Breast epithelium (tissue), 4 donors: Measurements from ENCODE around the gene RNASE13. TPM values are rescaled to one million over a fixed set of nuclear protein-coding genes. Genes with fewer than 3 reads are reported as not detected.

Experiments
- DNase-seq, 2 donors: peaks; one replicate each; pipeline ENCODE4 v3.0.0-alpha.2; 2019; ENCODE audit warnings: low spot score in 2 of 2
- H3K27ac ChIP-seq, 2 donors: fragments of 200-600 bp; sonication (generic) in 1 of 2; one replicate each; pipeline ENCODE4 v1.5.1; 2016 to 2019; ENCODE audit warnings: mild to moderate bottlenecking in 1 of 2
- H3K27me3 ChIP-seq, 2 donors: fragments of 200-600 bp; sonication (generic) in 1 of 2; one replicate each; pipeline versions ENCODE4 v1.5.1 to v1.6.0; 2017 to 2019; ENCODE audit warnings: control low read depth in 1 of 2, mild to moderate bottlenecking in 1 of 2
- H3K36me3 ChIP-seq: fragments of 200-600 bp; one replicate; pipeline ENCODE4 v1.5.1; 2019
- H3K4me1 ChIP-seq, 2 donors: fragments of 200-600 bp; sonication (generic); one replicate each; pipeline ENCODE4 v1.5.1; 2016 to 2019; ENCODE audit warnings: control low read depth in 1 of 2
- H3K4me3 ChIP-seq, 3 donors: fragments of 200-600 bp; sonication (generic); 1 replicate in 2 of 3; 2 replicates in 1 of 3; pipeline ENCODE4 v1.5.1; 2016 to 2019; ENCODE audit warnings: mild to moderate bottlenecking in 3 of 3, moderate library complexity in 2 of 3
- H3K9me3 ChIP-seq, 2 donors: fragments of 200-600 bp; sonication (generic) in 1 of 2; one replicate each; pipeline ENCODE4 v1.5.1; 2016 to 2019; ENCODE audit warnings: control low read depth in 1 of 2
- POLR2A ChIP-seq: fragments of 450-650 bp; IDR thresholded peaks from one replicate; pipeline ENCODE4 v1.6.1; 2016; ENCODE audit warnings: antibody characterized with exemption, mild to moderate bottlenecking, moderate library complexity
- POLR2AphosphoS5 ChIP-seq, 3 donors: sonication (generic); formaldehyde crosslinking; IDR thresholded peaks; one replicate each; pipeline ENCODE4 v1.6.1; 2017; ENCODE audit warnings: antibody characterized with exemption in 3 of 3
- intact Hi-C: fragments of 100-400 bp; cut with DNase I; formaldehyde crosslinking; loops from one replicate; pipeline ENCODE4 v1.15.1; 2023; ENCODE audit warnings: low total_unique reads
- total RNA-seq, 3 donors: library from RNA; depleted of rRNA; stranded (reverse); fragments of >200 nt; gene quantifications; one replicate each; pipeline ENCODE4 v1.1.0, GENCODE V29; 2016
- TF ChIP-seq, protein P1 (sequence below), 3 donors: fragments of 450-650 bp; IDR thresholded peaks; one replicate each; pipeline ENCODE4 v1.5.1; 2016 to 2017; ENCODE audit warnings: antibody characterized with exemption in 3 of 3, mild to moderate bottlenecking in 3 of 3, moderate library complexity in 3 of 3

RNASE13 gene
- total RNA-seq, 3 donors from 2014 or later, result not detected

DNA sequence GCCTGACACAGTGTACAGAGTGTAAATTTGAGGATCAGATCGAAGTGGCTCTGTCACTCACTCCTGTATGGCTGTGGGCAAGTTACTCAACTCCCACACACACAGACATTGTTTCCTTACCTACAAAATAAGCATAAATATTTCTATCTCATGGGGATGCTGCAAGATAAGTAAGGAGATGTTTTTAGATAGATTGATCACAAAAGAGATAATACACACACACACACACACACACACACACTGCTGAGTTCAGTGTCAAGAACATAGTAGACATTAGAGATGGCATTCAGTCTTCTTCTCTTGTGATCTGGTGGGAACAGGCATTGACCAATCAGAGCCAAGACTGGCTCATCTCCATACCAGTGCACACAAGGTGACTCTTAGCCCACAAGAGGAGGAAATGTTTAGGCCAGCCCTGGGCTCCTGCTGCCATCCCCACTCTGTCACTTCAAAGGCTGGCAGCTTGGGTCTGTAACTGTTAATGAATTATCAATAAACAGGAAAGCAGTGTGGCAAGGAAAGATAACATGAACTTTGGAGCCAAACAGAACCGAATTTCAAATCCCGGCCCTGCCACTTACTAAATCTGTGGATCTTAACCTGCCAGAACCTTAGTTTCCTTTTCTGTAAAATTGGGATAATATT is 19.6 kb upstream of the RNASE13 start:
- H3K27me3 ChIP-seq, result no peaks in the 10 kb centered on the region
- H3K9me3 ChIP-seq, result no peaks in the 10 kb centered on the region
- H3K27ac ChIP-seq, result no peak overlapping the region
- TF ChIP-seq POLR2A, result no peak
- TF ChIP-seq, protein P1, sequence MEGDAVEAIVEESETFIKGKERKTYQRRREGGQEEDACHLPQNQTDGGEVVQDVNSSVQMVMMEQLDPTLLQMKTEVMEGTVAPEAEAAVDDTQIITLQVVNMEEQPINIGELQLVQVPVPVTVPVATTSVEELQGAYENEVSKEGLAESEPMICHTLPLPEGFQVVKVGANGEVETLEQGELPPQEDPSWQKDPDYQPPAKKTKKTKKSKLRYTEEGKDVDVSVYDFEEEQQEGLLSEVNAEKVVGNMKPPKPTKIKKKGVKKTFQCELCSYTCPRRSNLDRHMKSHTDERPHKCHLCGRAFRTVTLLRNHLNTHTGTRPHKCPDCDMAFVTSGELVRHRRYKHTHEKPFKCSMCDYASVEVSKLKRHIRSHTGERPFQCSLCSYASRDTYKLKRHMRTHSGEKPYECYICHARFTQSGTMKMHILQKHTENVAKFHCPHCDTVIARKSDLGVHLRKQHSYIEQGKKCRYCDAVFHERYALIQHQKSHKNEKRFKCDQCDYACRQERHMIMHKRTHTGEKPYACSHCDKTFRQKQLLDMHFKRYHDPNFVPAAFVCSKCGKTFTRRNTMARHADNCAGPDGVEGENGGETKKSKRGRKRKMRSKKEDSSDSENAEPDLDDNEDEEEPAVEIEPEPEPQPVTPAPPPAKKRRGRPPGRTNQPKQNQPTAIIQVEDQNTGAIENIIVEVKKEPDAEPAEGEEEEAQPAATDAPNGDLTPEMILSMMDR (IDR thresholded peaks at IDR 0.05), result no peak
- no peak for TF ChIP-seq POLR2AphosphoS5 (IDR thresholded peaks at IDR 0.05)
- no peak overlapping the region for H3K4me3 ChIP-seq
- no peaks in the 10 kb centered on the region for H3K4me1 ChIP-seq
- intact Hi-C loops, result no loop called here
- no peaks in the 10 kb centered on the region for H3K36me3 ChIP-seq
- DNase-seq, result no peak

DNA sequence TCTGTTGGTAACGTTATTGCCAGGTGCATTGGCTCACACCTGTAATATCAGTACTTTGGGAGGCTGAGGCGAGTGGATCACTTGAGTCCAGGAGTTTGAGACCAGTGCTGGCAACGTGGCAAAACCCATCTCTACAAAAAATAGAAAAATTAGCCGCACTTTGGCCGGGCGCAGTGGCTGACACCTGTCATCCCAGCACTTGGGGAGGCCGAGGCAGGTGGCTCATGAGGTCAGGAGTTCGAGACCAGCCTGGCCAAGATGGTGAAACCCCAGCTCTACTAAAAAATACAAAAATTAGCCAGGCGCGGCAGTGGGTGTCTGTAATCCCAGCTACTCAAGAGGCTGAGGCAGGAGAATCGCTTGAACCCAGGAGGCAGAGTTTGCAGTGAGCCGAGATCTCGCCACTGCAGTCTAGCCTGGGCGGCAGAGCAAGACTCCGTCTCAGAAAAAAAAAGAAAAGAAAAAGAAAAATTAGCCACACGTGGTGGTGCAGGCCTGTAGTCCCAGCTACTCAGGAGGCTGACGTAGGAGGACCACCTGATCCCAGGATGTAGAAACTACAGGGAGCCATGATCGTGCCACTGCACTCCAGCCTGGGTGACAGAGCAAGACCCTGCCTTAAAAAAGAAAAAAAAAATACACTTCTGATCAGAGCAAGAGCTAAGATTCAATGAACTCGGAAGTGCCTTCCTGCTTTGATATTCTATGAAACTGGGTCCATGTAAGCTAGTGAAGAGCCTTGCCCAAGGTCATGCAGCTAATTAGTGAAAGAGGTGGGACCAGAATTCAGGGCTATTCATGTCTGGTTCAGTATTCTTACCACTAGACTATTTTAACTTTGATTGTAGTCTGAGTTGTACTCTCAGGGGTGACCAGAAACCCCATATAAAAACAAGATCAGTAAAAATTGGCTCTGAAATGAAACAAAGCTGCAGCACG is 18.8 kb upstream of the RNASE13 start:
- H3K4me1 ChIP-seq, result no peaks in the 10 kb centered on the region
- no peak overlapping the region for H3K4me3 ChIP-seq
- H3K27me3 ChIP-seq, result no peaks in the 10 kb centered on the region
- H3K27ac ChIP-seq, result no peak overlapping the region
- H3K9me3 ChIP-seq, result no peaks in the 10 kb centered on the region
- no peaks in the 10 kb centered on the region for H3K36me3 ChIP-seq
- TF ChIP-seq POLR2A (no peak), POLR2AphosphoS5 (IDR thresholded peaks at IDR 0.05) (no peak)
- TF ChIP-seq, protein P1 (IDR thresholded peaks at IDR 0.05), result no peak
- DNase-seq, result no peak
- intact Hi-C loops, result no loop called here

DNA sequence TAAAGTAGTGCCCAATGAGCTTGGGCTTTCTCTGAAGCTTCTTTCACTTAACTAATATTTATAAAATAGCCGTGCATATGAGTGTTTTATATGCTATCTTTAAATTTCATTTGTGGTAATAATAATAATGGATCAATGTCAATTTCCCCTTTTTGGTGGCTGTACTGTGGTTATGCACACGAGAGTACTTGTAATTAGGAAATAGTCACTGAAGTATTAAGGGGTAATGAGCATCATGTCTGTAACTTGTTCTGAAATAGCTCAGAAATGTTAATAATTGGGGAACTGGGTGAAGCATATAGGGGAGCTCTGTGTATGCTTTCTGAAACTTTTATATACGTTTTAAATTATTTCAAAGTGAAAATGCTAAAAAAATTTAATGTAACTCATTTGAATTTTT is 16.0 kb upstream of the RNASE13 start:
- TF ChIP-seq POLR2A (no peak), POLR2AphosphoS5 (IDR thresholded peaks at IDR 0.05) (no peak)
- TF ChIP-seq, protein P1 (IDR thresholded peaks at IDR 0.05), result no peak
- no peaks in the 10 kb centered on the region for H3K27me3 ChIP-seq
- no peaks in the 10 kb centered on the region for H3K9me3 ChIP-seq
- H3K27ac ChIP-seq, result no peak overlapping the region
- no peak for DNase-seq
- H3K4me1 ChIP-seq, result no peaks in the 10 kb centered on the region
- no peak overlapping the region for H3K4me3 ChIP-seq
- no peaks in the 10 kb centered on the region for H3K36me3 ChIP-seq
- intact Hi-C loops, result no loop called here

DNA sequence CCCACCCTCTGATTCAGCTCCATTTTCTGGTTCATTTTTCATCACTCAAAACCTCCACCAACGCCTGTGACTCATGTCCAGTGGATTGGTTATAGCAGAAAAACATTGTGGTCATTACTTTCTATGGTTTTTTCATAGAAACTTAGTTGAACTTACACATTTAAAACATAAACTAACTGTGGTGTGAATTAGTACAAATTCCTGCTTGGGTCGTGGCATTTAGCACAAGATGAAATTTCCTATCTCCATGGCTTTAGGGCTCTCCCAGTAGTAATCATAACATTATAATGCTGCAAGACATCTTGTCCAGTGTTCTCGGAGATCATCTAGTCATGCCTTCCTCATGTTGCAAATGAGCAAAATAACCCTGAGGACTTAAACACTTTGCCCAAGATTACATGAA is 14.7 kb upstream of the RNASE13 start:
- intact Hi-C loops, result no loop called here
- Histone ChIP-seq H3K4me1 (peaks cover 0 to 3% of the 10 kb centered on the region in 2 donors), H3K27me3 (no peaks in the 10 kb centered on the region), H3K27ac (no peak overlapping the region), H3K36me3 (no peaks in the 10 kb centered on the region), H3K4me3 (no peak overlapping the region), H3K9me3 (no peaks in the 10 kb centered on the region)
- TF ChIP-seq POLR2AphosphoS5 (IDR thresholded peaks at IDR 0.05), result no peak
- DNase-seq, result no peak

DNA sequence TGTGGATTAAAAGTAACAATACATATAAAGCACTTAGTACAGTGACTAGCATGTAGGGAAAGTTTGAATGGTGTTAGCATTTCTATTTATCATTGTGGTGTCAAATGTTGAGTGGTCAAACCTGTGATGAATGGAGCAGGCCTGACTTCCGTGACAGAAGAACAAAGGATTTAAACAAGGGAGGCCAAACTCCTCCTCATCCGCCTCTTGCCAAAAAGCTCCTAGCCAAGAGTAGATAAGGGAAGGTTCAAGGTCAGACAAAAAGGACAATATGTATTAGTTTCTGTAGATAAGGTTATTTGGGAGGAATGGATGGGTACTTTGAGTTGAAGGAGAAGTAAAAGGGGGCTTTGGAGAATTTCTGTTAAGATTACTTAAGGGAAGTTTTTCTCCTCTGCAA is 14.0 kb upstream of the RNASE13 start:
- TF ChIP-seq POLR2AphosphoS5 (IDR thresholded peaks at IDR 0.05) (no peak), POLR2A (no peak)
- TF ChIP-seq, protein P1 (IDR thresholded peaks at IDR 0.05), result no peak
- intact Hi-C loops, result no loop called here
- DNase-seq, result no peak
- Histone ChIP-seq H3K4me1 (peaks cover 0 to 8% of the 10 kb centered on the region in 2 donors), H3K9me3 (no peaks in the 10 kb centered on the region), H3K27ac (peak overlapping the region; percentile 5 to 83), H3K36me3 (no peaks in the 10 kb centered on the region), H3K4me3 (no peak overlapping the region), H3K27me3 (no peaks in the 10 kb centered on the region)
